HCT116 (cell line): ENCODE data around the gene RNF150.

Source experiments
- CTCF ChIP-seq, 3 experiments: fragments of 200-600 bp in 1 of 3; sonication (generic) in 1 of 3; IDR thresholded peaks in 2 of 3; conservative IDR thresholded peaks in 1 of 3; 2 replicates each; pipeline ENCODE4 v1.5.1; 2012 to 2017; ENCODE audit warnings: low read depth in 2 of 3, low read length in 2 of 3, antibody characterized with exemption in 1 of 3, borderline replicate concordance in 1 of 3, control low read depth in 1 of 3, mild to moderate bottlenecking in 1 of 3, mixed read lengths in 1 of 3, mixed run types in 1 of 3, moderate library complexity in 1 of 3; ENCODE audit not compliant: insufficient read depth in 1 of 3
- EZH2 ChIP-seq: fragments of 200-600 bp; sonication (generic); IDR thresholded peaks from 2 replicates; pipeline ENCODE4 v1.6.1; 2017; ENCODE audit warnings: antibody characterized with exemption, mixed run types
- JUND ChIP-seq: IDR thresholded peaks from 2 replicates; pipeline ENCODE4 v1.6.1; 2012
- POLR2A ChIP-seq: IDR thresholded peaks from 2 replicates; pipeline ENCODE4 v1.7.0; 2011; ENCODE audit warnings: borderline replicate concordance; ENCODE audit not compliant: insufficient read depth, insufficient read length; ENCODE audit errors: extremely low read depth
- RAD21 ChIP-seq: IDR thresholded peaks from 2 replicates; pipeline ENCODE4 v1.6.1; 2012; ENCODE audit warnings: low read depth, mild to moderate bottlenecking
- YY1 ChIP-seq: IDR thresholded peaks from 2 replicates; pipeline ENCODE4 v1.6.1; 2011; ENCODE audit warnings: low read length, low read depth, moderate library complexity, mild to moderate bottlenecking; ENCODE audit not compliant: insufficient replicate concordance; ENCODE audit errors: extremely low read depth

DNA sequence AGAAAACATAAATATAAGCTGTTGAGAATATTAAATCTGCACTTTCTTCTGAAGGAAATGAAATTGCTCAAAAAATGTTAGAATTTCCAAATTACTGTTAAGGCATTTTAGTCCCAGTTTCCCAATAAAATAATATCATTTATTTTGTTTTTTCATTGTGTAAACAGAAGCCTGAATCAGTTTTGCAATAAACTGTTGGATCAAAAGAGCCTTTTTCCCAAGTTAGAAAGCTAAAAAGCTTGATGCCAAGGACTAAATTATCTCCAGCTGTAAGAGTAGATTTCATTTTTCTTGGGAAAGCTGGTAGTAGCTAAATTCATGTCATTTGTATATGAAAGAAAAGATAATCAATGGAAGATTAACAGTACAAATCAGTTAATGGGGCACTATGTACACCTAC, 95.8 kb downstream of the RNF150 start:
- TF ChIP-seq POLR2A (no peak), CTCF (IDR thresholded peaks at IDR 0.05 in 2 of 3, conservative IDR thresholded peaks at IDR 0.05 in 1 of 3; ENCODE audit: borderline replicate concordance in 1 of 3, insufficient read depth in 1 of 3, low read depth in 2 of 3, low read length in 2 of 3) (no peak), RAD21 (no peak), JUND (no peak), YY1 (no peak), EZH2 (no peak)
